A673 (cell line): ENCODE data around the gene PLEKHA8. TPM values are rescaled to one million over a fixed set of nuclear protein-coding genes. Genes with fewer than 3 reads are reported as not detected.

Experiments used
- BruUV-seq: library from RNA; stranded (reverse); fragments of 400-500 nt; replicated peaks from 2 replicates; lab custom pipeline; 2021; lab: Mats Ljungman, UMichigan
- CTCF ChIA-PET: fragments of 300-600 bp; sonication (Branson Sonifier 250); formaldehyde crosslinking; loops from one replicate; lab custom pipeline; 2022; ENCODE audit warnings: antibody characterized with exemption; lab: Charles Lee
- POLR2A ChIA-PET: fragments of 300-600 bp; sonication (Branson Sonifier 250); formaldehyde crosslinking; loops from one replicate; lab custom pipeline; 2022; ENCODE audit warnings: antibody characterized with exemption; ENCODE audit not compliant: low non-redundant PET; lab: Charles Lee
- DNase-seq: peaks from one replicate; pipeline ENCODE4 v3.0.0-alpha.2; 2015; ENCODE audit warnings: low spot score
- H3K27ac ChIP-seq: fragments of 200-600 bp; sonication (generic); 2 replicates; pipeline ENCODE4 v1.5.1; 2016; ENCODE audit warnings: mixed run types, low read depth, mild to moderate bottlenecking, mixed read lengths, antibody characterized with exemption, low read length; ENCODE audit not compliant: poor library complexity, severe bottlenecking
- H3K27me3 ChIP-seq: fragments of 200-600 bp; sonication (generic); replicated peaks from 2 replicates; pipeline ENCODE4 v1.6.1; 2017; ENCODE audit warnings: mixed run types, low read depth, mild to moderate bottlenecking, mixed read lengths, antibody characterized with exemption, low read length; ENCODE audit not compliant: insufficient read depth, poor library complexity
- H3K36me3 ChIP-seq: fragments of 200-600 bp; sonication (generic); 2 replicates; pipeline ENCODE4 v1.6.1; 2016; ENCODE audit warnings: mixed run types, mild to moderate bottlenecking, mixed read lengths, antibody characterized with exemption, low read length; ENCODE audit not compliant: insufficient read depth, poor library complexity, severe bottlenecking
- H3K4me1 ChIP-seq: fragments of 200-600 bp; sonication (generic); 2 replicates; pipeline ENCODE4 v1.6.1; 2017; ENCODE audit warnings: mixed run types, mild to moderate bottlenecking, mixed read lengths, antibody characterized with exemption, low read length; ENCODE audit not compliant: insufficient read depth, poor library complexity, severe bottlenecking
- H3K4me3 ChIP-seq: fragments of 200-600 bp; sonication (generic); 2 replicates; pipeline ENCODE4 v1.5.1; 2016; ENCODE audit warnings: low read depth, mixed run types, mild to moderate bottlenecking, mixed read lengths, low read length; ENCODE audit not compliant: poor library complexity, severe bottlenecking
- H3K9me3 ChIP-seq: fragments of 200-600 bp; sonication (generic); 2 replicates; pipeline ENCODE4 v1.6.1; 2016; ENCODE audit warnings: mixed run types, low read depth, mild to moderate bottlenecking, mixed read lengths, antibody characterized with exemption, low read length; ENCODE audit not compliant: poor library complexity, severe bottlenecking
- EZH2 ChIP-seq: fragments of 200-600 bp; sonication (generic); IDR thresholded peaks from 2 replicates; pipeline ENCODE4 v1.6.1; 2017; ENCODE audit warnings: borderline replicate concordance, low read depth, mild to moderate bottlenecking, mixed read lengths, antibody characterized with exemption, low read length; ENCODE audit not compliant: poor library complexity, severe bottlenecking
- intact Hi-C: fragments of 100-400 bp; cut with micrococcal nuclease; formaldehyde crosslinking; loops from one replicate; pipeline ENCODE4 v1.10.0; 2022; ENCODE audit not compliant: unreplicated experiment
- total RNA-seq: library from RNA; stranded (reverse); gene quantifications from 2 replicates; pipeline ENCODE4 v1.2.3, GENCODE V29; 2021
- TF ChIP-seq, protein P1 (sequence below): fragments of 300-800, 200-600 bp; sonication (generic); conservative IDR thresholded peaks from 2 replicates; pipeline ENCODE4 v1.5.1; 2017; ENCODE audit warnings: low read depth, mild to moderate bottlenecking, antibody characterized with exemption, low read length, moderate library complexity, mixed read lengths

The PLEKHA8 gene
- total RNA-seq, 1 experiment from 2014 or later: 22.2 TPM

DNA sequence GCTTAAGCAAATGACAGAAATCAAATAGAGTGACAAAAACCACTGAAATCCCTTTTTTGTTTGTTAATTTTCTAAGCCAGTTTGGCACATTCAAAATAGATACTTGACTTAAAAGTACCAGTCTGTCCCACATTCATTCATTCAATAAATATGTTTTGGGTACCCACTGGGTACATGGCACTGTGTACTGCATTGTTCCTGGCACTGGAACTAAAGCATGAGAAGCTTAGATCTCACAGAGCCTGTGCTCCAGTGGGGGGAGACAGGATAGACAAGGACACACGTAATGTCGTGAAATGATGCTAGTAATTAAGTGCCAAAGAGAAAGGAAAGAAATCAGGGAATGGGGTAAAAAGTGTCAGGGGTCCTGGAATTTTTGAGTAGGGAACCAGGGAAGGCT, 119.6 kb downstream of the PLEKHA8 start:
- no peaks in the 10 kb centered on the region for H3K9me3 ChIP-seq
- ChIA-PET POLR2A (no interaction called here), CTCF (no interaction called here)
- TF ChIP-seq, protein P1, sequence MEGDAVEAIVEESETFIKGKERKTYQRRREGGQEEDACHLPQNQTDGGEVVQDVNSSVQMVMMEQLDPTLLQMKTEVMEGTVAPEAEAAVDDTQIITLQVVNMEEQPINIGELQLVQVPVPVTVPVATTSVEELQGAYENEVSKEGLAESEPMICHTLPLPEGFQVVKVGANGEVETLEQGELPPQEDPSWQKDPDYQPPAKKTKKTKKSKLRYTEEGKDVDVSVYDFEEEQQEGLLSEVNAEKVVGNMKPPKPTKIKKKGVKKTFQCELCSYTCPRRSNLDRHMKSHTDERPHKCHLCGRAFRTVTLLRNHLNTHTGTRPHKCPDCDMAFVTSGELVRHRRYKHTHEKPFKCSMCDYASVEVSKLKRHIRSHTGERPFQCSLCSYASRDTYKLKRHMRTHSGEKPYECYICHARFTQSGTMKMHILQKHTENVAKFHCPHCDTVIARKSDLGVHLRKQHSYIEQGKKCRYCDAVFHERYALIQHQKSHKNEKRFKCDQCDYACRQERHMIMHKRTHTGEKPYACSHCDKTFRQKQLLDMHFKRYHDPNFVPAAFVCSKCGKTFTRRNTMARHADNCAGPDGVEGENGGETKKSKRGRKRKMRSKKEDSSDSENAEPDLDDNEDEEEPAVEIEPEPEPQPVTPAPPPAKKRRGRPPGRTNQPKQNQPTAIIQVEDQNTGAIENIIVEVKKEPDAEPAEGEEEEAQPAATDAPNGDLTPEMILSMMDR: no peak
- TF ChIP-seq EZH2: no peak
- no peak overlapping the region for H3K27ac ChIP-seq
- H3K4me3 ChIP-seq: no peak overlapping the region
- no peaks in the 10 kb centered on the region for H3K27me3 ChIP-seq
- H3K36me3 ChIP-seq: no peaks in the 10 kb centered on the region
- DNase-seq: no peak
- intact Hi-C loops: no loop called here
- no peaks in the 10 kb centered on the region for H3K4me1 ChIP-seq
- no TSS peak for BruUV-seq

DNA sequence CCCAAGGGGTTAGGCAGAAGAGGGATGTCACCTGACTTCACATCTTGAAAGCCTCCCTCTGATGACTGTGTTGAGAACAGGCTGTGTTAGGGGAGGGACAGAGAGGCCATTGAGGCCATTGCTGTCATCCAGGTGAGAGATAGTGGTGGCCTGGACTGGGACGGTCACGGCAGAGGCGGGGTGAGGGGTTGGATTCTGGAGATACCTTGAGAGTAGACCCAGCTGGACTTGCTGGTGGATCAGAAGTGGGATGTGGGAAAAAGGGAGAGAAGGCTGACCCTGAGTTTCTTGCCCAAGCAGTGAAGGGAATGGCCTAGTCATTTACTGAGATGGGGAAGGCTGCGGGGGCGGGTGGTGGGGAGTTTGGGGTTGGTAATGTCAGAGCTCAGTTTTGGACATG, 120.2 kb downstream of the PLEKHA8 start:
- Histone ChIP-seq H3K36me3 (no peaks in the 10 kb centered on the region), H3K9me3 (no peaks in the 10 kb centered on the region), H3K4me3 (no peak overlapping the region), H3K27ac (no peak overlapping the region), H3K4me1 (no peaks in the 10 kb centered on the region), H3K27me3 (no peaks in the 10 kb centered on the region)
- TF ChIP-seq, protein P1: no peak
- no peak for TF ChIP-seq EZH2
- no TSS peak for BruUV-seq
- POLR2A ChIA-PET: no interaction called here
- intact Hi-C loops: no loop called here
- CTCF ChIA-PET: no interaction called here
- no peak for DNase-seq

DNA sequence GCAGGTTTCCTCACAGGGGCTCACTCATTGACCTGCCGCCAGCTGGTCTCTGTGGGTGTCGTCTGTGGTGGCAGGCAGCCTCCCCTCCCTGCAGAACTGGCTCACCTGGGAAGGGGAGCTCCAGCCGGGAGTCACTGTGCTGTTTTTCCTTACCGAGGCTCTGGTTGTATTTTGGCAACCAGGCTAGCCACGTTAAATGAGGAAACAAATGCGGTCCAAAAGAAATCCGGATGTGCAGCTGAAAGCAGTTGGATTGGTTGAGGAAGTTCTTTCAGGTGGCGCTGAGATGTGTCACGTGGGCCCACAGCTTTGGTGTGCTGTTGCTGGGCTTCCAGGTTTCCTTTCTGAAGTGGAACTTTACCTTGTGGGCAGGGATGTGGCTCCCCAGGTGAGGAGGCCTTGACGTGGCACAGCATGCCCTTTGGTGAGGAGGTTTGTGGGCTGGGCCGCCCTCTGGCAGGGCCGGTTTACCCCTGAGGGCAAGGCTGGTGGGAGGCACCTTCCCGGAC, 120.8 kb downstream of the PLEKHA8 start:
- Histone ChIP-seq H3K4me3 (no peak overlapping the region), H3K4me1 (no peaks in the 10 kb centered on the region), H3K36me3 (no peaks in the 10 kb centered on the region), H3K9me3 (no peaks in the 10 kb centered on the region), H3K27me3 (no peaks in the 10 kb centered on the region), H3K27ac (no peak overlapping the region)
- TF ChIP-seq, protein P1: no peak
- no peak for TF ChIP-seq EZH2
- DNase-seq: no peak
- intact Hi-C loops: no loop called here
- CTCF ChIA-PET: no interaction called here
- POLR2A ChIA-PET: no interaction called here
- BruUV-seq: no TSS peak
